GM20431 (cell line): ENCODE results near the gene KLHL30.

Experiments
- in situ Hi-C: fragments of 300-500 bp; cut with MseI, MboI; formaldehyde crosslinking; loops from one replicate; pipeline ENCODE4 v1.15.0; 2020; ENCODE audit warnings: low sequenced_read_pairs; ENCODE audit not compliant: unreplicated experiment

Gene KLHL30

DNA sequence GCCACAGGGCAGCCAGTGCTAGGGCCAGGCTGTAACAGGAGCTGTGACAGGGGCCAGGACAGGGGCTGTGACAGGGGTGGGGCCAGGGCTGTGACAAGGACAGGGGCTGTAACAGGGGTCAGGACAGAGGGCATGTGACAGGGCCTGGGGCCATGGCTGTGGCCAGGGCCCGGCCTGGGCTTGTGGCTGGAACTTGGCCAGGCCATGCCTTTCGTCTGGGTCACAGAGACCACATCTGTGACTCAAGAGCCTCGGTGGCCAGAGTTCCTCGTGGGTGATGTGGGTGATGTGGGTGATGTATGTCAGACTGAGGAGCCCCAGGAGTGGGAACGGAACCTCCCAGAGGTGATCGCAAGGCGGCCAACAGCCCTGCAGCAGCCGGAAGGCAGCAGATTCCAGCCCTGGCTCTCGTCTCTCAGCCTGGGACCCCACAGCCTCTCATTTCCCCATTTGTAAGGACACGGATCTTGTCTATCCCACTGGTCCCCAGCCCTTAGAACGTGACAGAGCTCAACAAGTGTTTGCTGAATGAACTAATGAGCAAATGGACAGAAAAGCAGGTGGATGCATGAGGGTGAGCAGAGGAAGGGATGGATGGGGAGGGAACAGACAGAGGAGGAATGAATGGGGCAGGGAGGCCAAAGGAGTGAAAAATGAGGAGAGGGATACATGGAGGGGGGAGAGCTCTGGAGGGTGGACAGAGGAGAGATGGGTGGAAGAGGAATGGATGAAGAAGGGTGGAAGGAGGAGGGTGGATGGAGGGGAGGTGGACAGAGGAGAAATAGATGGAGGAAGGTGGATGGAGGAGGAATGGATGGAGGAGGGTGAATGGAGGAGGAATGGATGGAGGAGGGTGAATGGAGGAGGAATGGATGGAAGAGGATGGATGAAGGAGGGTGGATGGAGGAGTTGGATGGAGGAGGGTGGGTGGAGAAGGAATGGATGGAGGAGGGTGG lies 21.0 kb upstream of the KLHL30 start:
- in situ Hi-C loops: no loop called here

GRCh38 chr2:238119756-238120462 lies 18.6 kb upstream of the KLHL30 start:
- in situ Hi-C loops: no loop called here

- in situ Hi-C loops: no loop called here
These were observed 17.8 kb upstream of the KLHL30 start for GRCh38 chr2:238120463-238121298.

GRCh38 chr2:238121511-238122286 lies 16.8 kb upstream of the KLHL30 start:
- in situ Hi-C loops: no loop called here

DNA sequence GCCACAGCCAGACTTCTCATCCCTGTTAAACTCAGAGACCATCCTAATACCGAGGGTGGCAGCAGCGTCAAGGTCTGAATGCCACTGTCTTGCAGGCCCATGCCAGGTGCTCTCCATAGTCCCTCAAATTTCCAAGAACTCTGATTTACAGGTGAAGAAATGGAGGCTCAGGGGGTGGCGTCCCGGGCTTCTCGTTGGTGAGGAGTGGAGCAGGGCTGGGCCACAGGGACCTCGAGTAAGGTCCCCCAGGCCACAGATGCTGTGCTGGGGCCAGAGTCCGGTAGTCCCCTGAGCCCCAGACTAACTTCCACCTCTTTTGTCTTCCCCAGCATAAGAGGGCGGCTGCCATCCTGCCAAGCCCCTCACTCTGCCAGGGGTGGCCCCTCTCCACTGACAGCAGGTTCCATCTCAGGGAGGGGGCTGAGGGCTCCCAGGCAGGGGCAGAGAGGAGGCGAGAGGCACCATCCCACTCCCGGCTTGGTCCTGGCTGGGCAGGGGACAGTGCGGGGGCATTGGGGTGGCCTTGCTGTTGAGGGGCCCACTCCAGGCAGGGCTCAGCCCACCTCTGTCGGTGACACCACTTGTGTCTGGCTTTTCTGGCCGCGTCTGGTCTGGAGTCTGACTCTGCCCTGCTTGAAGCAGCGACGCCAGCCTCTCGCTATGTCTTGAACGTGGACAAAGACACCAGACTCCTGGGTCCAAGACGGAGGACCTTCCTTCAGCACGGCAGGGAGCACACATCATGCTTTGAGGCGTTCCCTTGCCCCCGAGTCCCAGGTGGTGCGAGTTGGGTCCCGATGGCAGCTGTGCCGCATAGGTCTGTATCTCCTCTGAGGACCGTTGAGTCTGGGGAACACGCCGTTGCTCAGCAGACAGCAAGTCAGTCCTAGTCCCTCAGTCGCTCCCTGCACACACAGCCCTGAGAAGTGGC lies 15.9 kb upstream of the KLHL30 start:
- in situ Hi-C loops: no loop called here

GRCh38 chr2:238123218-238123971 lies 15.1 kb upstream of the KLHL30 start:
- in situ Hi-C loops: no loop called here

DNA sequence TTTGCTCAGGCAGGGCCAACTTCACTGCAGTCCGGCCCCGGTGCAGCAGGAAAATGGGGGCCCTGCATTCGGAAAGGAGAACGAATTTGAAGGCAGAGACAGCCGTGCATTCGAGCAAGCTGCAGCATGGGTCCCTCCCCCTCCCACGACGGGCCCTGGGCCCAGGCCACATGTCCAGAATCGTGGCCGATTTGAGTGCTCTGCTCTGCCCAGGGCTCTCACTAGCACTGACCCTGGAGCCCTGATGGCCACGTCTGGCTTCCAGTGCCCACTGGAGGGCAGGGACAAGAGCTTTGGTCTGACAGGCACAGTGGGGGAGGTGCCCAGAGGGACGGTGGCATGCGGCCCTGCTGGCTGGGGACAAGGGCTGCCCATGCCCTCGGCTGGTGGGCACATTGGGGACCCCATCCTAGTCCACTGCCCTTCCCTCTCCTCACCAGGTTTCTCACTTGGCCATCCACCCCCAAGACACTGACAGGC lies 14.4 kb upstream of the KLHL30 start:
- in situ Hi-C loops: no loop called here

DNA sequence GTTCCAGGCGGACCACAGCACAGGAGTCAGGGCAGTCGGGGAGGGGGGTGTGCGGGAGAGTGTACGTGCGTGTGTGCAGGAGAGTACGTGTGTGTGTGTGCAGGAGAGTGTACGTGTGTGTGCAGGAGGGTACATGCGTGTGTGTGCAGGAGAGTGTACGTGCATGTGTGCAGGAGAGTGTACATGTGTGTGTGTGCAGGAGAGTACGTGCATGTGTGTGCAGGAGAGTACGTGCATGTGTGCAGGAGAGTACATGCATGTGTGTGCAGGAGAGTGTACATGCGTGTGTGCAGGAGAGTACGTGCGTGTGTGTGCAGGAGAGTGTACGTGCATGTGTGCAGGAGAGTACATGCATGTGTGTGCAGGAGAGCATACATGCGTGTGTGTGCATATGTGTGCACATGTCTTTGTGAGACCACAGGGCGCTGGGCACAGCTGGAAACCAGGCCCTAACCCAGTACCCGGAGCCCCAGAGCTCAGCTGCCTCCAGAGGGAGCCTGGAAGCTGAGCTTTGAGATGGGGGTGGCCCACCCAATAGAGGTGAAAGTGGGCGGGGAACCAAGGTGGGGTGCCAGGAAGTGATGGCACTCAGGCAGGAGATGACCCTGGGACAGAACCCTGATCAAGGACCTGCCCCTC lies 13.9 kb upstream of the KLHL30 start:
- in situ Hi-C loops: no loop called here

- in situ Hi-C loops: no loop called here
These were observed 13.2 kb upstream of the KLHL30 start for GRCh38 chr2:238125127-238125885.

GRCh38 chr2:238126338-238126737 lies 12.1 kb upstream of the KLHL30 start:
- in situ Hi-C loops: no loop called here

- in situ Hi-C loops: no loop called here
These were observed 11.7 kb upstream of the KLHL30 start for GRCh38 chr2:238126775-238127164.

- in situ Hi-C loops: no loop called here
These were observed 11.1 kb upstream of the KLHL30 start for GRCh38 chr2:238127165-238128060.

GRCh38 chr2:238128061-238128440 lies 10.4 kb upstream of the KLHL30 start:
- in situ Hi-C loops: no loop called here

DNA sequence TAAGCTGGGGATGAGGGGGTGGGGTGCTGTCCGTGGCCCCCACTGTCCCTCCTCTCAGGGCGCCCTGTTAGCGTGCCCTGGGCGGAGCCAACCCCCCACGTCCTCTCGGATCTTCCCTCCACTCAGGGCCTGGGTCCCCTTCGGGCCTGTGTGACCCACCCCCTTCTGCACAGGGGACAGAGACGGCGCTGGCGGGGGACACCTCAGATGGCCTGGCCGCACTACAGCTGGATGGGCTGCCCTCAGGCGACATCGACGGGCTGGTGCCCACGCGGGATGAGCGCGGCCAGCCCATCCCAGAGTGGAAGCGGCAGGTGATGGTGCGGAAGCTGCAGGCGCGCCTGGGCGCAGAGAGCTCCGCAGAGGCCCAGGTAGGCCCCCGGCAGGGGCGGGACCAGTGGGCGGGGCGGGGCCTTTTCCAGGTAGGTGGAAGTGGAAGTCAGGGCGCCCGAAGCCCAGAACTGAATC lies 9.9 kb upstream of the KLHL30 start:
- in situ Hi-C loops: no loop called here

GRCh38 chr2:238129166-238130010 lies 9.1 kb upstream of the KLHL30 start:
- in situ Hi-C loops: no loop called here
